Measurements from ENCODE around the gene SLC35B2. TPM values are rescaled to one million over a fixed set of nuclear protein-coding genes. Genes with fewer than 3 reads are reported as not detected.
A peak's percentile ranks its signal among the peaks of the same experiment; 100 is the strongest.

Gene SLC35B2
- total and polyA plus RNA-seq, 9 donors: 19.7 to 41.0 (median 27.1) TPM

GRCh38 chr6:44254191-44255104 is 2.9 kb downstream of the SLC35B2 start:
- H3K4me1 ChIP-seq (ENCODE audit: insufficient read depth): peaks cover 7% of the 10 kb centered on the region
- peaks cover 2% of the 10 kb centered on the region for H3K36me3 ChIP-seq
- WGBS, 3 donors: 60 to 69% (median 65%) methylated on average over 12 of the region's 12 CpGs
- H3K27ac ChIP-seq: no peak overlapping the region
- H3K27me3 ChIP-seq: no peaks in the 10 kb centered on the region
- peak in 1 of 5 donors; percentile 33 for DNase-seq
- TF ChIP-seq EP300 (IDR thresholded peaks at IDR 0.05): no peak
- TF ChIP-seq, protein P1, sequence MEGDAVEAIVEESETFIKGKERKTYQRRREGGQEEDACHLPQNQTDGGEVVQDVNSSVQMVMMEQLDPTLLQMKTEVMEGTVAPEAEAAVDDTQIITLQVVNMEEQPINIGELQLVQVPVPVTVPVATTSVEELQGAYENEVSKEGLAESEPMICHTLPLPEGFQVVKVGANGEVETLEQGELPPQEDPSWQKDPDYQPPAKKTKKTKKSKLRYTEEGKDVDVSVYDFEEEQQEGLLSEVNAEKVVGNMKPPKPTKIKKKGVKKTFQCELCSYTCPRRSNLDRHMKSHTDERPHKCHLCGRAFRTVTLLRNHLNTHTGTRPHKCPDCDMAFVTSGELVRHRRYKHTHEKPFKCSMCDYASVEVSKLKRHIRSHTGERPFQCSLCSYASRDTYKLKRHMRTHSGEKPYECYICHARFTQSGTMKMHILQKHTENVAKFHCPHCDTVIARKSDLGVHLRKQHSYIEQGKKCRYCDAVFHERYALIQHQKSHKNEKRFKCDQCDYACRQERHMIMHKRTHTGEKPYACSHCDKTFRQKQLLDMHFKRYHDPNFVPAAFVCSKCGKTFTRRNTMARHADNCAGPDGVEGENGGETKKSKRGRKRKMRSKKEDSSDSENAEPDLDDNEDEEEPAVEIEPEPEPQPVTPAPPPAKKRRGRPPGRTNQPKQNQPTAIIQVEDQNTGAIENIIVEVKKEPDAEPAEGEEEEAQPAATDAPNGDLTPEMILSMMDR (IDR thresholded peaks at IDR 0.05): no peak
- H3K9me3 ChIP-seq: no peaks in the 10 kb centered on the region
- intact Hi-C loops (cut with DNase I): no loop called here
- no peak overlapping the region for H3K4me3 ChIP-seq

DNA sequence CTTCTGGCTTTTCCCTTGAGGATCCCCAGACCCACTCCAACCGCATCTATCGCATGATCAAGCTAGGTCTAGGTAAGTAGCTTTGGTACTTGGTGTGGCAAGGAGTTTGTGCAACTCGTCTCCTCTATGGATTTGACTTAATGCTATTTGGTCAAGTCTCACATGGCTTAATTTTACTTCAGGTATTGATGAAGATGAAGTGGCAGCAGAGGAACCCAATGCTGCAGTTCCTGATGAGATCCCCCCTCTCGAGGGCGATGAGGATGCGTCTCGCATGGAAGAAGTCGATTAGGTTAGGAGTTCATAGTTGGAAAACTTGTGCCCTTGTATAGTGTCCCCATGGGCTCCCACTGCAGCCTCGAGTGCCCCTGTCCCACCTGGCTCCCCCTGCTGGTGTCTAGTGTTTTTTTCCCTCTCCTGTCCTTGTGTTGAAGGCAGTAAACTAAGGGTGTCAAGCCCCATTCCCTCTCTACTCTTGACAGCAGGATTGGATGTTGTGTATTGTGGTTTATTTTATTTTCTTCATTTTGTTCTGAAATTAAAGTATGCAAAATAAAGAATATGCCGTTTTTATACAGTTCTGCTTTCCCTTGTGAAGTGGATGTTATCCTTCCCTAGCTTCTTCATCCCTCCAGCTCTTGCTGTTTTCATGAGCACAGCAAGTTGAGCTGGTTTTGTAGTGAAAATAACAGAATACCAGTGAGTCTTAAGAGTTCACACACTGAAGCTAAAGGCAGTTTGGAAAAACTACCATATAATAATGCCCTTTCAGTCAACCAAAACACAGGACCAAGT is 3.8 kb downstream of the SLC35B2 start:
- WGBS, 3 donors: 62 to 66% (median 63%) methylated on average over 10 of the region's 10 CpGs
- Histone ChIP-seq H3K4me3 (no peak overlapping the region), H3K4me1 (ENCODE audit: insufficient read depth) (peaks cover 16% of the 10 kb centered on the region), H3K27ac (no peak overlapping the region), H3K9me3 (no peaks in the 10 kb centered on the region), H3K27me3 (no peaks in the 10 kb centered on the region), H3K36me3 (peaks cover 2% of the 10 kb centered on the region)
- intact Hi-C loops (cut with DNase I): no loop called here
- TF ChIP-seq EP300 (IDR thresholded peaks at IDR 0.05): no peak
- TF ChIP-seq POLR2A (IDR thresholded peaks at IDR 0.05): no peak
- TF ChIP-seq, protein P1 (IDR thresholded peaks at IDR 0.05): peak in 1 of 3 donors; percentile 6
- DNase-seq: peak in 2 of 5 donors; percentile 23 to 28

DNA sequence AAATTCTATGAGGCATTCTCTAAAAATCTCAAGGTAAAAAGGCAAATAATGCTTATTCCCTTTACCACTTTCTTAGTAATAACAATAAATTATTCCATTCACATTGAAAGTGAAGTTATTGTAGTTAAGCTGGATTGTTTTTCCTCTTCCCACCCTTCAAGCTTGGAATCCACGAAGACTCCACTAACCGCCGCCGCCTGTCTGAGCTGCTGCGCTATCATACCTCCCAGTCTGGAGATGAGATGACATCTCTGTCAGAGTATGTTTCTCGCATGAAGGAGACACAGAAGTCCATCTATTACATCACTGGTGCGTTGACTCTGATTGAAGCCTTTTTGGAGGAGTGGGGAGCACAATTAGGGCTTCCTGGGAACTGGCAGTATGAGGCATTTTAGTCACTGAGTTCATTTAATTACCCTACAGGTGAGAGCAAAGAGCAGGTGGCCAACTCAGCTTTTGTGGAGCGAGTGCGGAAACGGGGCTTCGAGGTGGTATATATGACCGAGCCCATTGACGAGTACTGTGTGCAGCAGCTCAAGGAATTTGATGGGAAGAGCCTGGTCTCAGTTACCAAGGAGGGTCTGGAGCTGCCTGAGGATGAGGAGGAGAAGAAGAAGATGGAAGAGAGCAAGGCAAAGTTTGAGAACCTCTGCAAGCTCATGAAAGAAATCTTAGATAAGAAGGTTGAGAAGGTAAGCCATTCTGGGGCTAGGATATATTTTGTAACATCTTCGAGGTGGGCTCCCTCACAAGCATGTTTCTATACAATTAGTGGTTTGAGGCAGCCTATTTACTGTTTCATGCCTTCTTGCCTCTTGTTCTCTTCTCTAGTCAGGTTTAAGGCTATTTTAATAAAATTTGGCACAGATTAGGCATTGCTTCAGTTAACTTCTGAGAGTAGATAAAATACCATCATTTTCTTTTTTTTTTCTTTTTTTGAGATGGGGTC is 5.5 kb downstream of the SLC35B2 start:
- no peaks in the 10 kb centered on the region for H3K9me3 ChIP-seq
- TF ChIP-seq, protein P1 (IDR thresholded peaks at IDR 0.05): no peak
- TF ChIP-seq POLR2A (IDR thresholded peaks at IDR 0.05) (no peak), EP300 (IDR thresholded peaks at IDR 0.05) (no peak)
- H3K4me3 ChIP-seq: no peak overlapping the region
- peaks cover 13% of the 10 kb centered on the region for H3K4me1 ChIP-seq (ENCODE audit: insufficient read depth)
- H3K27ac ChIP-seq: no peak overlapping the region
- WGBS, 3 donors: 83 to 89% (median 87%) methylated on average over 14 of the region's 14 CpGs
- peaks cover 2% of the 10 kb centered on the region for H3K36me3 ChIP-seq
- intact Hi-C loops (cut with DNase I): no loop called here
- H3K27me3 ChIP-seq: no peaks in the 10 kb centered on the region
- DNase-seq: peak in 1 of 5 donors; percentile 19

- 65 to 68% (median 67%) methylated on average over 3 of the region's 3 CpGs for WGBS, 3 donors
- TF ChIP-seq EP300 (IDR thresholded peaks at IDR 0.05): no peak
- TF ChIP-seq, protein P1 (IDR thresholded peaks at IDR 0.05): no peak
- TF ChIP-seq POLR2A (IDR thresholded peaks at IDR 0.05): no peak
- H3K4me1 ChIP-seq (ENCODE audit: insufficient read depth): peaks cover 14% of the 10 kb centered on the region
- no peak for DNase-seq
- H3K9me3 ChIP-seq: no peaks in the 10 kb centered on the region
- no peak overlapping the region for H3K27ac ChIP-seq
- H3K4me3 ChIP-seq: no peak overlapping the region
- intact Hi-C loops (cut with DNase I): no loop called here
- H3K27me3 ChIP-seq: no peaks in the 10 kb centered on the region
- H3K36me3 ChIP-seq: peaks cover 2% of the 10 kb centered on the region
Observed at GRCh38 chr6:44250718-44251123, 6.6 kb downstream of the SLC35B2 start.

Measured in ovary (tissue), 9 donors.